LNCaP clone FGC (cell line): ENCODE measurements around the gene ZNF638.

ENCODE experiments used
- DNase-seq: peaks from one replicate; pipeline ENCODE4 v3.0.0-alpha.2; 2011; ENCODE audit warnings: low read depth
- H3K4me3 ChIP-seq: 2 replicates; pipeline ENCODE4 v1.5.1; 2011; ENCODE audit warnings: mild to moderate bottlenecking, low read depth, low read length, control low read depth
- TF ChIP-seq, protein P1 (sequence below): IDR thresholded peaks from 2 replicates; pipeline ENCODE4 v1.5.1; 2012; ENCODE audit warnings: mild to moderate bottlenecking; ENCODE audit not compliant: control insufficient read depth, insufficient read depth; ENCODE audit errors: extremely low read depth

Gene ZNF638

GRCh38 chr2:71467180-71467815, 135.7 kb downstream of the ZNF638 start:
- H3K4me3 ChIP-seq: peak overlapping the region; percentile 52
- TF ChIP-seq, protein P1, sequence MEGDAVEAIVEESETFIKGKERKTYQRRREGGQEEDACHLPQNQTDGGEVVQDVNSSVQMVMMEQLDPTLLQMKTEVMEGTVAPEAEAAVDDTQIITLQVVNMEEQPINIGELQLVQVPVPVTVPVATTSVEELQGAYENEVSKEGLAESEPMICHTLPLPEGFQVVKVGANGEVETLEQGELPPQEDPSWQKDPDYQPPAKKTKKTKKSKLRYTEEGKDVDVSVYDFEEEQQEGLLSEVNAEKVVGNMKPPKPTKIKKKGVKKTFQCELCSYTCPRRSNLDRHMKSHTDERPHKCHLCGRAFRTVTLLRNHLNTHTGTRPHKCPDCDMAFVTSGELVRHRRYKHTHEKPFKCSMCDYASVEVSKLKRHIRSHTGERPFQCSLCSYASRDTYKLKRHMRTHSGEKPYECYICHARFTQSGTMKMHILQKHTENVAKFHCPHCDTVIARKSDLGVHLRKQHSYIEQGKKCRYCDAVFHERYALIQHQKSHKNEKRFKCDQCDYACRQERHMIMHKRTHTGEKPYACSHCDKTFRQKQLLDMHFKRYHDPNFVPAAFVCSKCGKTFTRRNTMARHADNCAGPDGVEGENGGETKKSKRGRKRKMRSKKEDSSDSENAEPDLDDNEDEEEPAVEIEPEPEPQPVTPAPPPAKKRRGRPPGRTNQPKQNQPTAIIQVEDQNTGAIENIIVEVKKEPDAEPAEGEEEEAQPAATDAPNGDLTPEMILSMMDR: no peak
- no peak for DNase-seq

- TF ChIP-seq, protein P1: no peak
- H3K4me3 ChIP-seq: no peak overlapping the region
- DNase-seq: no peak
Measured at GRCh38 chr2:71468279-71469015, 136.9 kb downstream of the ZNF638 start.

- H3K4me3 ChIP-seq: no peak overlapping the region
- no peak for DNase-seq
- TF ChIP-seq, protein P1: no peak
Measured at GRCh38 chr2:71469403-71470398, 138.1 kb downstream of the ZNF638 start.

- no peak for DNase-seq
- TF ChIP-seq, protein P1: no peak
- H3K4me3 ChIP-seq: no peak overlapping the region
Measured at GRCh38 chr2:71471276-71471675, 139.7 kb downstream of the ZNF638 start.

DNA sequence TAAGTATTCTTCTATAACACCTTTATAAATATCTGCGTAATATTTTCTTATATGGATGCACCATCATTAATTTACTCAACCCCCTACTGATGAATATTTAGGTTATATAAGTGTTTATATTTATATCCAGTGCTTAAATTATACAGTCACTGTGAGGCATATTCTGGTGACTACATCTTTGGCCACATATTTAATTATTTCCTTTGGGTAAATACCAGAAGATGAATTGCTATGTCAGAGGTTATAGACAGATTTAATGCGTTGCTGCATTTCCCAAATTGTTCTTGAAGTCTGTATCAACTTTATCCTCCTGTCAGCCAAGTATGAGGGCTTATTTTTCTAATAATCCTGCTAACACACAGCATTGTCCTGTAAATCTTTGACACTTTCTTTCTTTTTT, 140.4 kb downstream of the ZNF638 start:
- H3K4me3 ChIP-seq: no peak overlapping the region
- TF ChIP-seq, protein P1: no peak
- no peak for DNase-seq

GRCh38 chr2:71473346-71474031, 141.9 kb downstream of the ZNF638 start:
- H3K4me3 ChIP-seq: no peak overlapping the region
- no peak for DNase-seq
- TF ChIP-seq, protein P1: no peak
